Measurements from ENCODE around the gene GRAMD2A.

GRAMD2A gene

GRCh38 chr15:72237853-72238224, 40.3 kb upstream of the GRAMD2A start:
- H3K36me3 ChIP-seq (ENCODE audit: low read depth), result peaks cover 29% of the 10 kb centered on the region
- H3K4me3 ChIP-seq (ENCODE audit: severe bottlenecking), result no peak overlapping the region
- peaks cover 22% of the 10 kb centered on the region for H3K4me1 ChIP-seq (ENCODE audit: insufficient read depth, poor library complexity, severe bottlenecking)
- H3K27me3 ChIP-seq (ENCODE audit: insufficient read depth, poor library complexity, severe bottlenecking), result no peaks in the 10 kb centered on the region
- H3K27ac ChIP-seq (ENCODE audit: poor library complexity, severe bottlenecking), result peak overlapping the region; percentile 91
- DNase-seq (ENCODE audit: low spot score) (no peak), ATAC-seq (ENCODE audit: low read depth) (peak; percentile 47)
- no peaks in the 10 kb centered on the region for H3K9me3 ChIP-seq (ENCODE audit: severe bottlenecking)
- no peak for TF ChIP-seq CTCF (IDR thresholded peaks at IDR 0.05; ENCODE audit: poor library complexity, severe bottlenecking)

GRCh38 chr15:72237029-72237852, 39.7 kb upstream of the GRAMD2A start:
- no peak for TF ChIP-seq CTCF (IDR thresholded peaks at IDR 0.05; ENCODE audit: poor library complexity, severe bottlenecking)
- ATAC-seq (ENCODE audit: low read depth) (peak; percentile 96), DNase-seq (ENCODE audit: low spot score) (peak; percentile 97)
- Histone ChIP-seq H3K9me3 (ENCODE audit: severe bottlenecking) (no peaks in the 10 kb centered on the region), H3K27ac (ENCODE audit: poor library complexity, severe bottlenecking) (peak overlapping the region; percentile 91), H3K27me3 (ENCODE audit: insufficient read depth, poor library complexity, severe bottlenecking) (no peaks in the 10 kb centered on the region), H3K4me1 (ENCODE audit: insufficient read depth, poor library complexity, severe bottlenecking) (peaks cover 28% of the 10 kb centered on the region), H3K36me3 (ENCODE audit: low read depth) (peaks cover 23% of the 10 kb centered on the region), H3K4me3 (ENCODE audit: severe bottlenecking) (peak overlapping the region; percentile 18)

- H3K27ac ChIP-seq (ENCODE audit: poor library complexity, severe bottlenecking), result peak overlapping the region; percentile 91
- no peak overlapping the region for H3K4me3 ChIP-seq (ENCODE audit: severe bottlenecking)
- H3K36me3 ChIP-seq (ENCODE audit: low read depth), result peaks cover 17% of the 10 kb centered on the region
- ATAC-seq (ENCODE audit: low read depth) (no peak), DNase-seq (ENCODE audit: low spot score) (no peak)
- H3K9me3 ChIP-seq (ENCODE audit: severe bottlenecking), result no peaks in the 10 kb centered on the region
- H3K27me3 ChIP-seq (ENCODE audit: insufficient read depth, poor library complexity, severe bottlenecking), result no peaks in the 10 kb centered on the region
- H3K4me1 ChIP-seq (ENCODE audit: insufficient read depth, poor library complexity, severe bottlenecking), result peaks cover 28% of the 10 kb centered on the region
- no peak for TF ChIP-seq CTCF (IDR thresholded peaks at IDR 0.05; ENCODE audit: poor library complexity, severe bottlenecking)
Measured at GRCh38 chr15:72236381-72237003, 38.9 kb upstream of the GRAMD2A start.

GRCh38 chr15:72235298-72235697, 37.7 kb upstream of the GRAMD2A start:
- DNase-seq (ENCODE audit: low spot score) (no peak), ATAC-seq (ENCODE audit: low read depth) (no peak)
- Histone ChIP-seq H3K4me1 (ENCODE audit: insufficient read depth, poor library complexity, severe bottlenecking) (peaks cover 28% of the 10 kb centered on the region), H3K9me3 (ENCODE audit: severe bottlenecking) (no peaks in the 10 kb centered on the region), H3K27ac (ENCODE audit: poor library complexity, severe bottlenecking) (peak overlapping the region; percentile 9), H3K4me3 (ENCODE audit: severe bottlenecking) (no peak overlapping the region), H3K27me3 (ENCODE audit: insufficient read depth, poor library complexity, severe bottlenecking) (no peaks in the 10 kb centered on the region), H3K36me3 (ENCODE audit: low read depth) (peaks cover 6% of the 10 kb centered on the region; the same call in 1 of the 2 replicates)
- no peak for TF ChIP-seq CTCF (IDR thresholded peaks at IDR 0.05; ENCODE audit: poor library complexity, severe bottlenecking)

- DNase-seq (ENCODE audit: low spot score) (no peak), ATAC-seq (ENCODE audit: low read depth) (no peak)
- H3K27ac ChIP-seq (ENCODE audit: poor library complexity, severe bottlenecking), result peak overlapping the region; percentile 9
- peaks cover 28% of the 10 kb centered on the region for H3K4me1 ChIP-seq (ENCODE audit: insufficient read depth, poor library complexity, severe bottlenecking)
- H3K36me3 ChIP-seq (ENCODE audit: low read depth), result peaks cover 13% of the 10 kb centered on the region
- no peak overlapping the region for H3K4me3 ChIP-seq (ENCODE audit: severe bottlenecking)
- no peaks in the 10 kb centered on the region for H3K27me3 ChIP-seq (ENCODE audit: insufficient read depth, poor library complexity, severe bottlenecking)
- H3K9me3 ChIP-seq (ENCODE audit: severe bottlenecking), result no peaks in the 10 kb centered on the region
- no peak for TF ChIP-seq CTCF (IDR thresholded peaks at IDR 0.05; ENCODE audit: poor library complexity, severe bottlenecking)
Measured at GRCh38 chr15:72233769-72234168, 36.2 kb upstream of the GRAMD2A start.
